ENCODE results near the gene SDHB.

The SDHB gene

GRCh38 chr1:16981269-16981849 lies 72.5 kb downstream of the SDHB start:
- DNase-seq: peak; percentile 48

DNA sequence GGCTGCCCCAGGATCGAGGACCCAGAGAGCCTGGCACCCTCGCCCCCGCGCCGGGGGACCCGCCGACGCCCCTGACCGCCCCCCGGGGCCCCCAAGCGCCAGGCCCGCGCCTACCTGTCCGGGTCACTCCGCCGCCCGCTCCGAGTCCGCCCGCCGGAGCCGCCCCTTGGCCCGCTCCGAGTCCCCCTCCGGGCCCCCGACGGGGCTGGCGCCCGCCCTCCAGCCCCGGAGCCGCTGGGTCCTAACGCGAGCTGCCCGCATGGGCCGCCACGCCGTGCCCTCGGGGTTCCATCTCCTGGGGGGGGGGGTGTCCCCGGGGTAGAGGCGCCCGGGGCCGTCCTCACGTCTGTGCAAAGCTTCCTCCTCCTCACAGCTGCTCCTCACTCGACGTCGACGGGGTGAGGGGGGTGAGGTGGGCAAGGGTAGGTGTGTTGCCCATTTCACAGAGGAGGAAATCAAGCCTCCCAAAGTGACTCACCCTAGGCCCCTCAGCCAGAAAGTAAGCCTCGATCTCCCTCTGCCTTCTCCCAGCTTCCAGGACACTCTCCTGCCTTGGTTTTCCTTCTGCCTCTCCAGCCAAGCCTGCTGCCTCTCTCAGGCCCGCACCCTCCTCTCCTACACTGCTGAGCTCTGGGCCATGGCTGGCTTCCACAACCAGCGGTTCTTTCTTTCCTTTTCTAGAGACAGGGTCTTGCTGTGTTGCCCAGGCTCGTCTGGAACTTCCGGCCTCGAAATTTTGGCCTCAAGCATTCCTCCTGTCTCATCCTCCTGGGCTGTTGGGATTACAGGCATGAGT lies 73.2 kb downstream of the SDHB start, which contains the start of gene MFAP2:
TSS of gene MFAP2 (minus strand) at position 148 of the 796 bp plus-strand sequence. CDS start 2,347 bp downstream, outside the sequence.
- no peak for DNase-seq

DNA sequence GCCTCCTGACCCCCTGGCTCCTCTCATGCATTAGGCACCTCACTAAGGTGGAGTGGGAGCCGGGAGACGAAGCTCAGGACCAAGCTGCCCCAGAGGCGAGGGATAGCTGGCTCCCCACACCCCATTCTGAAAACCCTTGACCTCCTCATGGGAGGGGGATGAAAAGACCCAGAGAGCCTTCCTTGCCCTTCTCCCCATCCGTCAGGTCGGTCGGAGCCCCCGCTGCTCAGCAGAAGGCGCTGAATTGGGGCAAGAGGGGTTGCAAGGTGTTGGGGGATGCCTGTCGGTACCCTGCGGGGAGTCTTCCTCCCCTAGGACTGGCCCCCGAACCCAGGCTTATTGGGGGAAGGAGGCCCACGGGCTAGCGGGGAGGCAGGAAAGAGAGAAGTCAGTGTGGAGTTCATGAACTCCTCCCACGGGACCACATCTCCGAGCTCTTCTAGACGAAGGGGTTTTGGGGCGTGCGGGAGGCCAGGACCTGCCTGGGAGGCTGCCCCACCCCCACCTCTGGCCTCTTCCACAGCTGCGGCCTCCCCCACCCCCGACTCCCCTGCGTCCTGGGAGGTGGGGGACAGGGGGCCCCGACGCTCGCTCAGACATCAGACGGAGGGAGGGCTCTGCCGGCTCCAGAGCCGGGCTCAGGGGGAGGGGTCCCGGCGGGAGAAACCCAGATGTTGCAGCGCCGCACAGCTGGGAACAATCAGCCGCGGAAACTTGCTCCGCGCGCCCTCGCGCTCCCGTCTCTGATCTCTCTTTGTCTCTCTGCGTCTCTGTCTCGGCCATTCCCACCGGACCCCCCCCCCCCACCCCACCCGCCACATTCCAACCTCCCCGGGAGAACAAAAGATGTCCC lies 74.1 kb downstream of the SDHB start:
- DNase-seq: no peak

DNA sequence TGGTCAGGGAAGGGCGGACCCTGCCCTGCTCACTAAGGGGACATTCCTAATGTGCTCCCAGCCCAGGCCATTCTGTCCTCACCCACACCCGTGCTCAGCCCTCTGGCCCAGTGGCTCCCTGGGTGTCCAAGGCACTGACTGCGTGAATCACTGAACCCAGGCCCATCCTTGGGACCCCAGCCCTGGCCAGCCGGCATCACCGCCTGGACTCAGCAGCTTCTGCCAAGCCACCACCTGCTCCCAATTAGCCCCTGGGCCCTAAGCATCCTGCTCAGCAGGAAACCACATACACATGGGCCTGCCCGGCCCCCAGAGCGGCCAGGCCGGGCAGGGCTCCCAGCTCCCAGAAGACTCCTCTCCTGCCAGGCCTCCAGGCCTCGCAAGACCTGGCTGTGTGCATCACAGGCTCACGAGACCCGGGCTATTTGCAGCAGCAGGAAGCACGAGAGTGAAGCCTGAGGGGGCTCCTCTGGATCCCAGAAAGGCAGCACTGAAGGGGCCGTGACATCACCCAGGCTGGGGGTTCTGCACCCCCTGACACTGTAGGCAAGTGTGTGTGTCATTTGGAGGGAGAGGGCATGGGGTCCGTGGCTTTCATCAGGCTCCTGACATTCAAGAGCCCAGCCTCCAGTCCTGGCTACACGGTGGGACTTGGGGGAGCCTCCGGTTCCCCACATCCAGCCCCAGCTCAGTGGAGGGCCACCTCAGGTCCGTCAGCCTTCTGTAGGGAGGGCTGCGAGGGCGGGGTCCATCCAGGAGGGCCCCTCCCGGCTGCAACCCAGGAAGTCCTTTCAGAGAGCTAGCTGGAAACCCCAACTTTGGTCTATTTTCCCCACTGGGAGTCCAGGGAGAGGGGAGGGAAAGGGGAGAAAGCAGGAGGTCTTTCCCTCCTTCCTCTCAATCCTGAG lies 75.0 kb downstream of the SDHB start:
- DNase-seq: peak; percentile 53

DNA sequence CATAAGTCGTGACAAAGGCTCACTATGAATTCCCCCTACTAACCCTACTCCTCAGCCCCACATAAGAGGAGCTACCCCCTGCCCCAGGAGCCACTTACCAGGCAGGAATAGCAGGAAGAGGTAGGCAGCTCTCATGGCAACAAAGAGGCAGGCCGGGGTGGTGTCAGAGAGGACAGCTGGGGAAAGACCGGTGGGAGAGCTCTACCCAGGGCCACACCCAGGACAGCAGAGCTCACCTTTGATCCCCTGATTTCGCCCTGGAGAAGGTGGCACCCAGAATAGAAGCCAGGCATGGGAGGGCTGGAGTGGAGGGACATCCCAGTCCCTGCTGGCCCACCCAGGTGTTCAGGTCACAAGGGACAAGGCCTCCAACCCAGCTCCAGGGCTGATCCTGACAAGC lies 75.7 kb downstream of the SDHB start:
- DNase-seq: no peak

DNA sequence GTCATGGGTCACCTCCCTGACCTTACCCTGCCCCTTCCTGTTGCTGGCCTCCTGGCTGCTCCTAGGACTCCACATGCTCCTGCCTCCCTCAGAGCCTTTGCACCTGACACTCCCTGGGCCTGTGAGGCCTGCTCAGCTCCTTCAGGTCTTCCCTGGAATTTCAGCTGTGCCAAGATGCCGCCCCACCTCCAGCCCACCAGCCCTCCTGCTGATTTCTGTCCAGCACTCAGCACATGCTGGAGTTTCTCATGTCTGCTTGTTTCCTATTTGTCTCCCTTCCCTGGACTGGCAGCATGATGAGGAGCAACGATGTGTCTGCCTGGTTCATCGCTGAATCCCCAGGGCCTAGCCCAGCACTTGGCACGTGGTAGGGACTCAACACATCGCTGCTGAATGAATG lies 76.5 kb downstream of the SDHB start:
- DNase-seq: no peak

DNA sequence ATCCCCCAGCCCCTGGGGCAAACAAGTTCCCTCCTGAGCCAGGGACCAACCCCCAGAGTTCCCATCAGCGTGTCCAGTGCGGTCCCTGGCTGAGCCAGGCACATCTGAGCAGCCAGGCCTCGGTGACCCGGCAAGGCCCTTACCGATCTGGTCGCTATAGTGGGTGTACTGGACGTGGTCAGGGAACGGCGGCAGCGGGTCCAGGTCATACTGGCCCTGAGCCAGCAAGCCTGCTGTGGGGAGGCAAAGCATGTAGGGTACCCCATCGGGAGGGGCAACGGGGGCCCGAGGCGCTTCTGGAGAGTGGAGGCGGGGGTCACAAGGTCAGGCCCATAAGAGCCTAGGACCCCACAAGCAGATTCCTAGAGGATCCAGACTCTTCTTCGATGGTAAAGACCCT lies 76.9 kb downstream of the SDHB start:
- DNase-seq: no peak

DNA sequence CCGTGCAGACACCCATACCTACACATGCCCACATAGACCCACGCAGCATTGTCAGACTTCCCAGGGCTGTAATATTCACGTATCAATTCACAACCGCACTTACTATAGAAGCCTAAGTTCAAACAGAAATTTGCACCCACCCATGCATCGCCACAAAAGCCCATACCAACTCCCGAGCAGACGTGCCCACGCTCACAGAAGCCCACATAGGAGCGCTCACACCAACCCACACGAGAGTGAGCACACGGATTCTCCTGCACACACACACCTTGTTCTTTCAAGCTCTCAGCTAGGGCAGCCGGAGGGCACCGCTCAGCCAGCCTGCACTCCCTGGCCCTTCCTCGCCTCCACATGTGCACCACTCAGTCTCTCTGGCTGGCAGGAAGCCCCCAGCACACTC lies 78.0 kb downstream of the SDHB start:
- DNase-seq: no peak

- no peak for DNase-seq
These were observed 78.6 kb downstream of the SDHB start for GRCh38 chr1:16975211-16975610.

- no peak for DNase-seq
These were observed 80.6 kb downstream of the SDHB start for GRCh38 chr1:16973215-16973614.

DNA sequence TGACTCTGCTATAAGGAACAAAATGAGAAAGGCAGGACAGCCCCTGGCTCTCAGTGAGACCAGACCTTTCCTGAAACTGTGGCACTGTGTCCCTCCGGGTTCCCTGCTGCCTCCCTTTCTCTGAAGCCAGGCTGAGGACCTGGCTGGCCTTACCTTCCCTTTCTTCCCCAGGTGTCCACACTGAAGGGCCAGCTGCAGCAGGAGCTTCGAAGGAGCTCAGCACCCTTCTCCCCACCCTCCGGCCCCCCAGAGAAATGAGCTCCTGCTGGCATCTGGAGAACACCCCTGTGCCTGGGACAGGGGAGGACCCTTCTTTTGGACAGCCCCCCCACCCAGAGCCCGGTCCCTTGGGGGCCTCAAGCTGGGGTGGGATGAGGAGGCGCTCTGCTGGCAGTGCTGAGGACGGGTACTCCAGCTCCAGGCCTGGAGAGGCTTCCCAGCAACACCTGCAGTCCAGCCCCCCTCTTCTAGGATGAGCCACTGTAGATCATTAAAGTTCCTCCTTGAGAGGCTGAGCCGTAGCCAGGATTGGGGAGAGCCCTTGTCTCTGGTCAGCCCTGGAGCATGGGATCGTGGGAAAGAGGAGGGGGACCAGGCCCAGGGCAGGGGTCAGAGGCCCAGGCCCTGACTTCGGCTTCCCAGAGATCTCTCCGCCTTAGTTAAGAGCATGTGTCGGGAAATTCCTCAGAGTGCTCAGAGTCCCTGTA lies 81.5 kb downstream of the SDHB start:
- DNase-seq: no peak

GRCh38 chr1:16971341-16972188 lies 82.3 kb downstream of the SDHB start:
- no peak for DNase-seq

DNA sequence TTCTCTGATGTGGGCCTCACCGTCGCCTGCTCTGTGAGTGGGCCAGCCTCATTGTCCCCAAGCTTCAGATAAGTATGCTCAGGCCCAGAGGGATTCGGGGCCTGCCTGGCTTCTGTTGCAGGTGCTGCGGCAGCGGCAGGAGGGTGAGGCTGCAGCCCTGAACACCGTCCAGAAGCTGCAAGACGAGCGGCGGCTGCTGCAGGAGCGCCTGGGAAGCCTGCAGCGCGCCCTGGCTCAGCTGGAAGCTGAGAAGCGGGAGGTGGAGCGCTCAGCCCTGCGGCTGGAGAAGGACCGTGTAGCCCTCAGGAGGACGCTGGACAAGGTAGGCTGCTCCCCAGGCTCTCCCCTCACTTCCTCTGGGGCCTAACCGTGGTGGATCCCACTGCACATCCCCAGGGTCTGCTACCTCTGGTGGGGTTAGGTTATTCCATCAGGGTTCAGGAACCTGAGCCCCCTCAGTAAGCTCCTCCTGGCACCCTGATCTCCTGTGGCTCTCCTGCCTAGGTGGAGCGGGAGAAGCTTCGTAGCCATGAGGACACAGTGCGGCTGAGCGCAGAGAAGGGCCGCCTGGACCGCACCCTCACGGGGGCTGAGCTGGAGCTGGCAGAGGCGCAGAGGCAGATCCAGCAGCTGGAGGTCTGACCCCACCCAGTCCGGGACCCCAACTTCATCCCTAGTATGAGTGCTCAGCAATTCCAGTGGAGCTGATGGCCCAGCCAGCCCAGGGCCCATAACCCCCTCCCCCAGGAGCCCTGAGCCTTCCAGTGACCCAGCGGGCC lies 83.5 kb downstream of the SDHB start:
- no peak for DNase-seq

DNA sequence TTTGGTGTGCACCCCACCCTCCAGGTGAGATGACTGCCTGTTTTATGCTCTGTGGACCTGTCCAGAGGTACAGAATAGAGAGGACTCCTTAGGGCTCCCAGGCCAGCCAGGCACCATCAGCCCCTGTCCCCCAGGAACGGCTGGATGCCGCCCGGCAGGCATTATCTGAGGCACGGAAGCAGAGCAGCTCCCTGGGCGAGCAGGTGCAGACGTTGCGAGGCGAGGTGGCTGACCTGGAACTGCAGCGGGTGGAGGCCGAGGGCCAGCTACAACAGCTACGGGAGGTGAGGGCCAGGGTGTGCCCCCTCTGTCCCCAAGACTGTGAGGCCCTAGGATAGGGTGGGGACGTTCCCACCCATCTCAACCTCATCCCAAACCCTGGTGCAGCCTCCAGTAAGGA lies 84.2 kb downstream of the SDHB start:
- DNase-seq: no peak

DNA sequence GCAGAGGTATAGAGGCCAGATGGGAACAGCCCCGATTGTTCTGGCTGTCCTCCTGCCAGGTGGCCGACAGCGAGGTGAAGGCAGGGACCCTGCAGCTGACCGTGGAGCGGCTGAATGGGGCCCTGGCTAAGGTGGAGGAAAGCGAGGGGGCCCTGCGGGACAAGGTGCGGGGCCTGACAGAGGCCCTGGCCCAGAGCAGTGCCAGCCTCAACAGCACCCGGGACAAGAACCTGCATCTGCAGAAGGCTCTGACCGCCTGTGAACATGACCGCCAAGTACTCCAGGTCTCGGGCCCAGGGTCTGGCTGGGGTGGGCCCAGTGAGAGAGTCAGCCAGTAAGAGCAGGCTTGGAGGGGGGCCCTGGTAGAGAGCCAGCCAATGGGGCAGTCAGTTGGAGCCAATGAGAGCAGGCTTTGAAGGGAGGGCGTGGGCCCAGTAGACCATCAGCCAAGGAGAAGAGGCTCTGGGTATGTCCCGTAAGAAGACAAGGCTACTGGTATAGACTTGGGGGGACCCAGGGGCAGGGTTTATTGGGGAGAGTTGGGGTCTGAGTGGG lies 84.7 kb downstream of the SDHB start:
- DNase-seq: no peak

Measured in T1000 (cell line).